DND-41 (cell line): ENCODE results near the gene FGG.

Experiments
- CTCF ChIP-seq: IDR thresholded peaks from 2 replicates; pipeline ENCODE4 v1.5.1; 2012; ENCODE audit warnings: borderline replicate concordance, low read length, moderate library complexity, mild to moderate bottlenecking; ENCODE audit not compliant: poor library complexity, severe bottlenecking; ENCODE audit errors: extremely low read depth
- EZH2 ChIP-seq: IDR thresholded peaks from 3 replicates; pipeline ENCODE4 v1.6.1; 2012; ENCODE audit warnings: borderline replicate concordance, low read depth, mild to moderate bottlenecking, moderate library complexity, low read length, inconsistent platforms; ENCODE audit not compliant: severe bottlenecking

- no peak for TF ChIP-seq CTCF
- TF ChIP-seq EZH2: no peak
Observed at GRCh38 chr4:154579927-154580326, 32.5 kb downstream of the FGG start.
